Measurements from ENCODE around the gene CAVIN3. TPM values are rescaled to one million over a fixed set of nuclear protein-coding genes. Genes with fewer than 3 reads are reported as not detected.

Gene CAVIN3
- total and polyA plus RNA-seq, 10 of the 15 experiments (the other 5 are each of a cell fraction or from before 2014, with no cell fraction given), result 0.05 to 13.9 (median 4.5) TPM

GRCh38 chr11:6319704-6320410 lies 444 bp downstream of the CAVIN3 start (continued):
- TF ChIP-seq ZNF687 (IDR thresholded peaks at IDR 0.05), result 0 out of 2 replicates have a peak, but pooled peaks have one; percentile 26
- no peak for TF ChIP-seq SIN3A (IDR thresholded peaks at IDR 0.05; ENCODE audit: low read depth, low read length)
- TF ChIP-seq E2F4 (IDR thresholded peaks at IDR 0.05; ENCODE audit: low read depth, low read length), result no peak
- no peak for TF ChIP-seq YBX1 (IDR thresholded peaks at IDR 0.05)
- peak; percentile 26; the same call in 1 of the 2 replicates for TF ChIP-seq LARP7 (IDR thresholded peaks at IDR 0.05)
- TF ChIP-seq MYB (IDR thresholded peaks at IDR 0.05; ENCODE audit: borderline replicate concordance, low read depth, low read length), result no peak
- TF ChIP-seq TARDBP (IDR thresholded peaks at IDR 0.05; ENCODE audit: borderline replicate concordance), result no peak
- TF ChIP-seq RELA (IDR thresholded peaks at IDR 0.05; ENCODE audit: borderline replicate concordance, partially characterized antibody), result no peak
- no peak for TF ChIP-seq FOXK2 (IDR thresholded peaks at IDR 0.05)
- peak; percentile 80; the same call in 1 of the 2 replicates for TF ChIP-seq TCF12 (IDR thresholded peaks at IDR 0.05; ENCODE audit: low read depth, low read length)
- TF ChIP-seq TCF7 (IDR thresholded peaks at IDR 0.05; ENCODE audit: borderline replicate concordance), result no peak
- peak; percentile 89 for TF ChIP-seq HDAC6 (IDR thresholded peaks at IDR 0.05; ENCODE audit: unreplicated experiment)
- no peak for TF ChIP-seq MTA2 (IDR thresholded peaks at IDR 0.05; ENCODE audit: low read depth)
- peak; percentile 66 for TF ChIP-seq POLR2A (IDR thresholded peaks at IDR 0.05; ENCODE audit: low read depth, low read length)
- TF ChIP-seq ZNF24 (IDR thresholded peaks at IDR 0.05), result no peak
- TF ChIP-seq SRF (IDR thresholded peaks at IDR 0.05; ENCODE audit: low read depth in 2 of 2, low read length in 2 of 2), result no peak
- no peak for TF ChIP-seq NFXL1 (IDR thresholded peaks at IDR 0.05; ENCODE audit: borderline replicate concordance)
- TF ChIP-seq BHLHE40 (IDR thresholded peaks at IDR 0.05; ENCODE audit: borderline replicate concordance in 1 of 2, low read depth in 2 of 2, low read length in 1 of 2), result peak in 1 of 2 experiments; percentile 36; a peak in 1 of 4 replicates
